K562 (cell line): ENCODE measurements around the gene ABCF2. TPM values are rescaled to one million over a fixed set of nuclear protein-coding genes. Genes with fewer than 3 reads are reported as not detected.
A peak's percentile ranks its signal among the peaks of the same experiment; 100 is the strongest.

Experiments used
- ATAC-seq: fragments of 200-7000 bp; cut with Tn5 transposase; 3 replicates; pipeline ENCODE4 v1.9.1; 2020; ENCODE audit warnings: moderate library complexity
- BruUV-seq: library from RNA; stranded (reverse); fragments of 400-500 nt; replicated peaks from 2 replicates; lab custom pipeline; 2021; lab: Mats Ljungman, UMichigan
- CTCF ChIA-PET: fragments of 300-600 bp; formaldehyde crosslinking; extraction: SDS; loops from one replicate; lab custom pipeline; 2021; ENCODE audit warnings: low intra/inter-chr PET ratio; lab: Yijun Ruan, JAX
- POLR2A ChIA-PET: fragments of 300-600, 350-650 bp; sonication (Branson Sonifier 250); formaldehyde crosslinking; extraction: SDS; loops from one replicate; lab custom pipeline; 2021; ENCODE audit warnings: antibody characterized with exemption, inconsistent platforms; lab: Yijun Ruan, JAX
- DNase-seq, 4 experiments: peaks; one replicate each; pipeline versions ENCODE4 v3.0.0 to v3.0.0-alpha.2; 2011 to 2018; ENCODE audit warnings: low spot score in 3 of 4, mixed read lengths in 3 of 4; ENCODE audit errors: extremely low read depth in 1 of 4
- FAIRE-seq: peaks from 2 replicates; lab custom pipeline; 2011; peaks lifted over from hg19 to GRCh38; lab: Jason Lieb, UNC
- H2AFZ ChIP-seq: 2 replicates; pipeline ENCODE4 v1.6.0; 2011; ENCODE audit warnings: low read depth, low read length, control low read depth, inconsistent platforms
- H3K27ac ChIP-seq: fragments of 200-600 bp; 3 replicates; pipeline ENCODE4 v1.8.0; 2011; ENCODE audit warnings: low read depth, mild to moderate bottlenecking, control low read depth, inconsistent platforms, low read length, moderate library complexity, mixed read lengths; ENCODE audit errors: extremely low read depth
- H3K27me3 ChIP-seq, 2 experiments: fragments of 300-600 bp in 1 of 2; 2 replicates in 1 of 2; 3 replicates in 1 of 2; pipeline versions ENCODE4 v1.6.0 to v1.8.0; 2011; ENCODE audit warnings: inconsistent platforms in 2 of 2, low read length in 2 of 2, mild to moderate bottlenecking in 1 of 2, mixed read lengths in 1 of 2, moderate library complexity in 1 of 2; ENCODE audit not compliant: control insufficient read depth in 2 of 2, insufficient read depth in 2 of 2
- H3K36me3 ChIP-seq: fragments of 300-600 bp; 3 replicates; pipeline ENCODE4 v1.8.0; 2011; ENCODE audit warnings: mild to moderate bottlenecking, low read length, inconsistent platforms; ENCODE audit not compliant: control insufficient read depth, insufficient read depth
- H3K4me1 ChIP-seq, 2 experiments: fragments of 200-600 bp in 1 of 2; replicated peaks in 1 of 2; 2 replicates in 1 of 2; 3 replicates in 1 of 2; pipeline versions ENCODE4 v1.5.1 to v1.8.0; 2011; ENCODE audit warnings: inconsistent platforms in 2 of 2, low read length in 2 of 2, mild to moderate bottlenecking in 1 of 2, mixed read lengths in 1 of 2, moderate library complexity in 1 of 2; ENCODE audit not compliant: control insufficient read depth in 2 of 2, insufficient read depth in 2 of 2
- H3K4me2 ChIP-seq: 2 replicates; pipeline ENCODE4 v1.6.1; 2011; ENCODE audit warnings: low read length, control low read depth, inconsistent platforms, mixed read lengths; ENCODE audit not compliant: insufficient read depth
- H3K4me3 ChIP-seq: fragments of 200-600 bp; sonication (generic), shearing (Covaris generic); 2 replicates; pipeline ENCODE4 v1.5.1; 2016; ENCODE audit warnings: control low read depth, inconsistent platforms
- H3K79me2 ChIP-seq: fragments of 200-600 bp; 3 replicates; pipeline ENCODE4 v1.8.0; 2011; ENCODE audit warnings: low read length, inconsistent platforms; ENCODE audit not compliant: control insufficient read depth, insufficient read depth
- H3K9ac ChIP-seq, 2 experiments: 2 replicates each; pipeline versions ENCODE4 v1.6.0 to v1.6.1; 2011; ENCODE audit warnings: low read depth in 2 of 2, low read length in 2 of 2, control low read depth in 1 of 2, inconsistent platforms in 1 of 2, mild to moderate bottlenecking in 1 of 2, mixed read lengths in 1 of 2; ENCODE audit not compliant: insufficient read depth in 1 of 2
- H3K9me1 ChIP-seq: one replicate; pipeline ENCODE4 v1.6.0; 2011; ENCODE audit warnings: inconsistent platforms, mild to moderate bottlenecking, low read length, moderate library complexity; ENCODE audit not compliant: control insufficient read depth, insufficient read depth
- H3K9me3 ChIP-seq: replicated peaks from 2 replicates; pipeline ENCODE4 v1.5.1; 2011; ENCODE audit warnings: low read depth, low read length, inconsistent platforms; ENCODE audit not compliant: control insufficient read depth, insufficient read depth
- H4K20me1 ChIP-seq: replicated peaks from 2 replicates; pipeline ENCODE4 v1.6.1; 2011; ENCODE audit warnings: low read length, inconsistent platforms, mixed read lengths; ENCODE audit not compliant: control insufficient read depth, insufficient read depth
- BHLHE40 ChIP-seq: IDR thresholded peaks from 2 replicates; pipeline ENCODE4 v1.6.1; 2011; ENCODE audit warnings: low read length, improper control_type of control experiment
- CCNT2 ChIP-seq: IDR thresholded peaks from 2 replicates; pipeline ENCODE4 v1.6.1; 2011; ENCODE audit warnings: borderline replicate concordance, low read depth, mild to moderate bottlenecking, moderate library complexity, mixed read lengths, low read length; ENCODE audit not compliant: insufficient read length; ENCODE audit errors: extremely low read depth
- HMGN3 ChIP-seq: IDR thresholded peaks from 2 replicates; pipeline ENCODE4 v1.6.1; 2011; ENCODE audit warnings: borderline replicate concordance, low read depth, mild to moderate bottlenecking, mixed read lengths, low read length; ENCODE audit not compliant: insufficient read length; ENCODE audit errors: extremely low read depth
- PML ChIP-seq: IDR thresholded peaks from 2 replicates; pipeline ENCODE4 v1.6.1; 2012; ENCODE audit warnings: low read length, inconsistent platforms
- POLR2B ChIP-seq: fragments of 450-650 bp; IDR thresholded peaks from 2 replicates; pipeline ENCODE4 v1.6.1; 2018; ENCODE audit warnings: low read depth; ENCODE audit not compliant: partially characterized antibody
- POLR2G ChIP-seq: fragments of 200-400 bp; formaldehyde crosslinking; IDR thresholded peaks from 2 replicates; pipeline ENCODE4 v1.6.1; 2017; ENCODE audit warnings: low read depth, mild to moderate bottlenecking, antibody characterized with exemption, low read length, moderate library complexity
- RBFOX2 ChIP-seq: fragments of 200-400 bp; formaldehyde crosslinking; IDR thresholded peaks from 2 replicates; pipeline ENCODE4 v1.6.1; 2017; ENCODE audit warnings: low read depth, mild to moderate bottlenecking, low read length, moderate library complexity
- SMARCA5 ChIP-seq: fragments of 450-650 bp; IDR thresholded peaks from 2 replicates; pipeline ENCODE4 v1.6.1; 2016
- WGBS: fragments of 100-300 bp; shearing (Covaris generic); methylation state at CpG from one replicate; pipeline ENCODE4 v1.1.6; 2016; ENCODE audit warnings: low coverage, mixed read lengths; ENCODE audit not compliant: insufficient coverage; ENCODE audit errors: missing lambda C conversion rate; 5-methylcytosine and 5-hydroxymethylcytosine counted together
- in situ Hi-C: fragments of 300-500 bp; cut with MboI; formaldehyde crosslinking; loops from 4 replicates; pipeline ENCODE4 v1.15.0; 2018; ENCODE audit warnings: inconsistent platforms, mixed read lengths
- intact Hi-C: fragments of 100-400 bp; cut with micrococcal nuclease; formaldehyde crosslinking; loops from 2 replicates; pipeline ENCODE4 v1.14.2; 2022
- polyA plus RNA-seq, 8 experiments: library from polyadenylated mRNA; depleted of rRNA in 4 of 8; stranded (reverse) in 5 of 8; unstranded in 3 of 8; fragments of >200 nt; fragmentation: Nextera tagmentation in 2 of 8; fragmentation: Illumina TruSeq in 1 of 8; extraction: Ambion mirVana in 2 of 8; extraction: Trizol in 1 of 8; gene quantifications; 2 replicates each; pipeline versions ENCODE4 v1.2.1 to v1.2.3, GENCODE V29; 2011 to 2014; ENCODE audit warnings: inconsistent platforms in 1 of 8, missing spikeins in 1 of 8
- total RNA-seq, 7 experiments: library from RNA; depleted of rRNA in 6 of 7; stranded (reverse); fragments of >200 nt in 6 of 7; fragmentation: Illumina TruSeq in 2 of 7; extraction: Trizol in 2 of 7; gene quantifications; 2 replicates each; pipeline versions ENCODE4 v1.2.1 to v1.2.3, GENCODE V29; 2011 to 2021; ENCODE audit warnings: low replicate concordance in 1 of 7
- TF ChIP-seq, protein P1 (sequence below): sonication (generic); formaldehyde crosslinking; IDR thresholded peaks from 2 replicates; pipeline ENCODE4 v1.8.1; 2023; ENCODE audit warnings: mild to moderate bottlenecking, missing genetic modification reagents
- TF ChIP-seq, protein P2 (sequence below): fragments of 450-650 bp; formaldehyde crosslinking; IDR thresholded peaks from 2 replicates; pipeline ENCODE4 v1.4.0; 2020; ENCODE audit warnings: mild to moderate bottlenecking, moderate library complexity

ABCF2 gene
- total and polyA plus RNA-seq, 9 of the 15 experiments (the other 6 are each of a cell fraction or from before 2014, with no cell fraction given), result 62.1 to 224 (median 113) TPM

DNA sequence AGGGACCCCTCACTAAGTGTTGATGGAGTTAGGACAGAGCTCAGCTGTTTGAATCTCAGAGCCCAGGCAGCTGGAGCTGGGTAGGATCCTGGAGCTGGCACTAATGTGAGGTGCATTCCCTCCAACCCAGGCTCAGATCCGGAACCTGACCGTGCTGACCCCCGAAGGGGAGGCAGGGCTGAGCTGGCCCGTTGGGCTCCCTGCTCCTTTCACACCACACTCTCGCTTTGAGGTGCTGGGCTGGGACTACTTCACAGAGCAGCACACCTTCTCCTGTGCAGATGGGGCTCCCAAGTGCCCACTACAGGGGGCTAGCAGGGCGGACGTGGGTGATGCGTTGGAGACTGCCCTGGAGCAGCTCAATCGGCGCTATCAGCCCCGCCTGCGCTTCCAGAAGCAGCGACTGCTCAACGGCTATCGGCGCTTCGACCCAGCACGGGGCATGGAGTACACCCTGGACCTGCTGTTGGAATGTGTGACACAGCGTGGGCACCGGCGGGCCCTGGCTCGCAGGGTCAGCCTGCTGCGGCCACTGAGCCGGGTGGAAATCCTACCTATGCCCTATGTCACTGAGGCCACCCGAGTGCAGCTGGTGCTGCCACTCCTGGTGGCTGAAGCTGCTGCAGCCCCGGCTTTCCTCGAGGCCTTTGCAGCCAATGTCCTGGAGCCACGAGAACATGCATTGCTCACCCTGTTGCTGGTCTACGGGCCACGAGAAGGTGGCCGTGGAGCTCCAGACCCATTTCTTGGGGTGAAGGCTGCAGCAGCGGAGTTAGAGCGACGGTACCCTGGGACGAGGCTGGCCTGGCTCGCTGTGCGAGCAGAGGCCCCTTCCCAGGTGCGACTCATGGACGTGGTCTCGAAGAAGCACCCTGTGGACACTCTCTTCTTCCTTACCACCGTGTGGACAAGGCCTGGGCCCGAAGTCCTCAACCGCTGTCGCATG, 10.5 kb upstream of the ABCF2 start:
- no peak overlapping the region for H3K27ac ChIP-seq
- TF ChIP-seq, protein P1, sequence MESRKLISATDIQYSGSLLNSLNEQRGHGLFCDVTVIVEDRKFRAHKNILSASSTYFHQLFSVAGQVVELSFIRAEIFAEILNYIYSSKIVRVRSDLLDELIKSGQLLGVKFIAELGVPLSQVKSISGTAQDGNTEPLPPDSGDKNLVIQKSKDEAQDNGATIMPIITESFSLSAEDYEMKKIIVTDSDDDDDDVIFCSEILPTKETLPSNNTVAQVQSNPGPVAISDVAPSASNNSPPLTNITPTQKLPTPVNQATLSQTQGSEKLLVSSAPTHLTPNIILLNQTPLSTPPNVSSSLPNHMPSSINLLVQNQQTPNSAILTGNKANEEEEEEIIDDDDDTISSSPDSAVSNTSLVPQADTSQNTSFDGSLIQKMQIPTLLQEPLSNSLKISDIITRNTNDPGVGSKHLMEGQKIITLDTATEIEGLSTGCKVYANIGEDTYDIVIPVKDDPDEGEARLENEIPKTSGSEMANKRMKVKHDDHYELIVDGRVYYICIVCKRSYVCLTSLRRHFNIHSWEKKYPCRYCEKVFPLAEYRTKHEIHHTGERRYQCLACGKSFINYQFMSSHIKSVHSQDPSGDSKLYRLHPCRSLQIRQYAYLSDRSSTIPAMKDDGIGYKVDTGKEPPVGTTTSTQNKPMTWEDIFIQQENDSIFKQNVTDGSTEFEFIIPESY, result no peak
- TF ChIP-seq POLR2G, result peak; percentile 72
- TF ChIP-seq BHLHE40, result no peak
- TF ChIP-seq POLR2B, result peak; percentile 23
- no peak for TF ChIP-seq SMARCA5
- TF ChIP-seq PML, result 0 out of 2 replicates have a peak, but pooled peaks have one; percentile 1
- TF ChIP-seq, protein P2, sequence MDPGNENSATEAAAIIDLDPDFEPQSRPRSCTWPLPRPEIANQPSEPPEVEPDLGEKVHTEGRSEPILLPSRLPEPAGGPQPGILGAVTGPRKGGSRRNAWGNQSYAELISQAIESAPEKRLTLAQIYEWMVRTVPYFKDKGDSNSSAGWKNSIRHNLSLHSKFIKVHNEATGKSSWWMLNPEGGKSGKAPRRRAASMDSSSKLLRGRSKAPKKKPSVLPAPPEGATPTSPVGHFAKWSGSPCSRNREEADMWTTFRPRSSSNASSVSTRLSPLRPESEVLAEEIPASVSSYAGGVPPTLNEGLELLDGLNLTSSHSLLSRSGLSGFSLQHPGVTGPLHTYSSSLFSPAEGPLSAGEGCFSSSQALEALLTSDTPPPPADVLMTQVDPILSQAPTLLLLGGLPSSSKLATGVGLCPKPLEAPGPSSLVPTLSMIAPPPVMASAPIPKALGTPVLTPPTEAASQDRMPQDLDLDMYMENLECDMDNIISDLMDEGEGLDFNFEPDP (CRISPR knock-in tag), result peak; percentile 26; the same call in 1 of the 2 replicates
- peak; percentile 53 for TF ChIP-seq RBFOX2
- peak; percentile 28 for TF ChIP-seq CCNT2
- TF ChIP-seq HMGN3, result peak; percentile 53
- CTCF ChIA-PET, result no interaction called here
- peaks cover 65% of the 10 kb centered on the region for H4K20me1 ChIP-seq
- WGBS, result 93% methylated on average over 44 of the region's 44 CpGs
- no peak for FAIRE-seq
- no peak overlapping the region for H3K4me2 ChIP-seq
- in situ Hi-C loops (no loop called here), intact Hi-C loops (no loop called here)
- peaks cover 17 to 45% of the 10 kb centered on the region in 2 experiments; a peak in 4 of 5 replicates for H3K4me1 ChIP-seq
- POLR2A ChIA-PET, result interaction anchor here (0.6 to 3.8 kb wide), 13 partner anchors 9 to 108 kb away, joined by 3 to 36 read pairs (median 5); partner anchors contain the start of gene ABCF2
- H3K27me3 ChIP-seq, result no peaks in the 10 kb centered on the region
- no peak overlapping the region for H3K4me3 ChIP-seq
- peaks cover 4% of the 10 kb centered on the region for H3K9me1 ChIP-seq
- BruUV-seq, result no TSS peak
- no peak overlapping the region for H2AFZ ChIP-seq
- peaks cover 42% of the 10 kb centered on the region; the same call in 2 of the 3 replicates for H3K36me3 ChIP-seq
- H3K9ac ChIP-seq, result no peak overlapping the region; a peak in 1 of 4 replicates
- no peak for ATAC-seq
- DNase-seq, result no peak
- peaks cover 23% of the 10 kb centered on the region for H3K79me2 ChIP-seq
- no peaks in the 10 kb centered on the region for H3K9me3 ChIP-seq
